ENCODE results near the gene GALNT9. TPM values are rescaled to one million over a fixed set of nuclear protein-coding genes. Genes with fewer than 3 reads are reported as not detected.

The GALNT9 gene
- total and polyA plus RNA-seq, 2 donors (not counting 1 experiment from before 2014, with no cell fraction given) = 0.10 to 2.8 TPM

- TF ChIP-seq, protein P1, sequence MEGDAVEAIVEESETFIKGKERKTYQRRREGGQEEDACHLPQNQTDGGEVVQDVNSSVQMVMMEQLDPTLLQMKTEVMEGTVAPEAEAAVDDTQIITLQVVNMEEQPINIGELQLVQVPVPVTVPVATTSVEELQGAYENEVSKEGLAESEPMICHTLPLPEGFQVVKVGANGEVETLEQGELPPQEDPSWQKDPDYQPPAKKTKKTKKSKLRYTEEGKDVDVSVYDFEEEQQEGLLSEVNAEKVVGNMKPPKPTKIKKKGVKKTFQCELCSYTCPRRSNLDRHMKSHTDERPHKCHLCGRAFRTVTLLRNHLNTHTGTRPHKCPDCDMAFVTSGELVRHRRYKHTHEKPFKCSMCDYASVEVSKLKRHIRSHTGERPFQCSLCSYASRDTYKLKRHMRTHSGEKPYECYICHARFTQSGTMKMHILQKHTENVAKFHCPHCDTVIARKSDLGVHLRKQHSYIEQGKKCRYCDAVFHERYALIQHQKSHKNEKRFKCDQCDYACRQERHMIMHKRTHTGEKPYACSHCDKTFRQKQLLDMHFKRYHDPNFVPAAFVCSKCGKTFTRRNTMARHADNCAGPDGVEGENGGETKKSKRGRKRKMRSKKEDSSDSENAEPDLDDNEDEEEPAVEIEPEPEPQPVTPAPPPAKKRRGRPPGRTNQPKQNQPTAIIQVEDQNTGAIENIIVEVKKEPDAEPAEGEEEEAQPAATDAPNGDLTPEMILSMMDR (conservative IDR thresholded peaks at IDR 0.05 in 1 of 2, IDR thresholded peaks at IDR 0.05 in 1 of 2; ENCODE audit: low read depth in 1 of 2, low read length in 2 of 2) = no peak
- TF ChIP-seq EZH2 (IDR thresholded peaks at IDR 0.05; ENCODE audit: low read length, missing control alignments) = no peak
- Histone ChIP-seq H3K27me3 (ENCODE audit: control insufficient read depth, insufficient read depth, low read length) (no peaks in the 10 kb centered on the region), H3K4me2 (ENCODE audit: extremely low read depth, insufficient read depth, low read length) (no peak overlapping the region), H3K9ac (ENCODE audit: insufficient read depth, low read length) (no peak overlapping the region), H3K4me3 (replicated peaks in 1 of 4; ENCODE audit: control extremely low read depth in 1 of 4, insufficient read depth in 1 of 4, low read depth in 3 of 4, low read length in 4 of 4) (no peak overlapping the region), H3K9me3 (ENCODE audit: control insufficient read depth, insufficient read depth, low read depth, low read length) (peaks cover 3% of the 10 kb centered on the region), H2AFZ (ENCODE audit: low read length) (no peak overlapping the region), H4K20me1 (ENCODE audit: control insufficient read depth, extremely low read depth, insufficient read depth, low read length) (no peaks in the 10 kb centered on the region), H3K79me2 (ENCODE audit: control insufficient read depth, insufficient read depth, low read length) (no peaks in the 10 kb centered on the region), H3K36me3 (ENCODE audit: control insufficient read depth, insufficient read depth, low read length) (no peaks in the 10 kb centered on the region), H3K4me1 (ENCODE audit: control insufficient read depth, extremely low read depth, insufficient read depth, low read length) (no peaks in the 10 kb centered on the region), H3K27ac (ENCODE audit: insufficient read depth, low read length) (no peak overlapping the region)
- DNase-seq (ENCODE audit: low read depth in 2 of 2) = no peak
Observed at GRCh38 chr12:132344601-132345000, 15.2 kb upstream of the GALNT9 start.

GRCh38 chr12:132344181-132344580 is 14.8 kb upstream of the GALNT9 start:
- DNase-seq (ENCODE audit: low read depth in 2 of 2) = no peak
- Histone ChIP-seq H3K4me1 (ENCODE audit: control insufficient read depth, extremely low read depth, insufficient read depth, low read length) (no peaks in the 10 kb centered on the region), H3K4me2 (ENCODE audit: extremely low read depth, insufficient read depth, low read length) (no peak overlapping the region), H3K9me3 (ENCODE audit: control insufficient read depth, insufficient read depth, low read depth, low read length) (peaks cover 3% of the 10 kb centered on the region), H3K9ac (ENCODE audit: insufficient read depth, low read length) (no peak overlapping the region), H3K27me3 (ENCODE audit: control insufficient read depth, insufficient read depth, low read length) (no peaks in the 10 kb centered on the region), H2AFZ (ENCODE audit: low read length) (no peak overlapping the region), H4K20me1 (ENCODE audit: control insufficient read depth, extremely low read depth, insufficient read depth, low read length) (no peaks in the 10 kb centered on the region), H3K27ac (ENCODE audit: insufficient read depth, low read length) (no peak overlapping the region), H3K36me3 (ENCODE audit: control insufficient read depth, insufficient read depth, low read length) (no peaks in the 10 kb centered on the region), H3K4me3 (replicated peaks in 1 of 4; ENCODE audit: control extremely low read depth in 1 of 4, insufficient read depth in 1 of 4, low read depth in 3 of 4, low read length in 4 of 4) (no peak overlapping the region), H3K79me2 (ENCODE audit: control insufficient read depth, insufficient read depth, low read length) (no peaks in the 10 kb centered on the region)
- TF ChIP-seq, protein P1 (conservative IDR thresholded peaks at IDR 0.05 in 1 of 2, IDR thresholded peaks at IDR 0.05 in 1 of 2; ENCODE audit: low read depth in 1 of 2, low read length in 2 of 2) = no peak
- no peak for TF ChIP-seq EZH2 (IDR thresholded peaks at IDR 0.05; ENCODE audit: low read length, missing control alignments)

- Histone ChIP-seq H4K20me1 (ENCODE audit: control insufficient read depth, extremely low read depth, insufficient read depth, low read length) (no peaks in the 10 kb centered on the region), H3K4me2 (ENCODE audit: extremely low read depth, insufficient read depth, low read length) (no peak overlapping the region), H3K27ac (ENCODE audit: insufficient read depth, low read length) (no peak overlapping the region), H3K36me3 (ENCODE audit: control insufficient read depth, insufficient read depth, low read length) (no peaks in the 10 kb centered on the region), H3K9me3 (ENCODE audit: control insufficient read depth, insufficient read depth, low read depth, low read length) (peaks cover 3% of the 10 kb centered on the region), H3K4me1 (ENCODE audit: control insufficient read depth, extremely low read depth, insufficient read depth, low read length) (no peaks in the 10 kb centered on the region), H3K9ac (ENCODE audit: insufficient read depth, low read length) (no peak overlapping the region), H3K4me3 (replicated peaks in 1 of 4; ENCODE audit: control extremely low read depth in 1 of 4, insufficient read depth in 1 of 4, low read depth in 3 of 4, low read length in 4 of 4) (no peak overlapping the region), H2AFZ (ENCODE audit: low read length) (no peak overlapping the region), H3K79me2 (ENCODE audit: control insufficient read depth, insufficient read depth, low read length) (no peaks in the 10 kb centered on the region), H3K27me3 (ENCODE audit: control insufficient read depth, insufficient read depth, low read length) (no peaks in the 10 kb centered on the region)
- TF ChIP-seq, protein P1 (conservative IDR thresholded peaks at IDR 0.05 in 1 of 2, IDR thresholded peaks at IDR 0.05 in 1 of 2; ENCODE audit: low read depth in 1 of 2, low read length in 2 of 2) = no peak
- no peak for TF ChIP-seq EZH2 (IDR thresholded peaks at IDR 0.05; ENCODE audit: low read length, missing control alignments)
- no peak for DNase-seq (ENCODE audit: low read depth in 2 of 2)
Observed at GRCh38 chr12:132343294-132344004, 14.1 kb upstream of the GALNT9 start.
